Endothelial cell (in vitro differentiated cells): ENCODE measurements around the gene VIPR2. TPM values are rescaled to one million over a fixed set of nuclear protein-coding genes. Genes with fewer than 3 reads are reported as not detected.
"Not testable (repeated sequence)": the region's sequence is repeated elsewhere in the genome, so short reads cannot be mapped to it uniquely, and the experiment has no call there.

Source experiments
- DNase-seq: peaks from one replicate; pipeline ENCODE4 v3.0.0; 2021; ENCODE audit warnings: low spot score
- H3K27ac Mint-ChIP-seq: one replicate; pipeline ENCODE4 v1.8.0; 2021; ENCODE audit warnings: mixed read lengths, inconsistent platforms; ENCODE audit not compliant: unreplicated experiment
- H3K27me3 Mint-ChIP-seq: one replicate; pipeline ENCODE4 v1.8.0; 2021; ENCODE audit warnings: mild to moderate bottlenecking, moderate library complexity, mixed read lengths, inconsistent platforms; ENCODE audit not compliant: unreplicated experiment
- H3K36me3 Mint-ChIP-seq: one replicate; pipeline ENCODE4 v1.8.0; 2021; ENCODE audit warnings: mild to moderate bottlenecking, low read depth, mixed read lengths, inconsistent platforms; ENCODE audit not compliant: unreplicated experiment
- H3K4me1 Mint-ChIP-seq: one replicate; pipeline ENCODE4 v1.8.0; 2021; ENCODE audit warnings: mild to moderate bottlenecking, mixed read lengths, inconsistent platforms; ENCODE audit not compliant: unreplicated experiment
- H3K4me3 Mint-ChIP-seq: one replicate; pipeline ENCODE4 v1.8.0; 2021; ENCODE audit warnings: mild to moderate bottlenecking, mixed read lengths, inconsistent platforms; ENCODE audit not compliant: unreplicated experiment
- H3K9me3 Mint-ChIP-seq: one replicate; pipeline ENCODE4 v1.8.0; 2021; ENCODE audit warnings: mixed read lengths, inconsistent platforms; ENCODE audit not compliant: unreplicated experiment
- CTCF ChIP-seq: fragments of 200-600 bp; sonication (generic); IDR thresholded peaks from one replicate; pipeline ENCODE4 v1.5.0; 2021; ENCODE audit warnings: antibody characterized with exemption; ENCODE audit not compliant: unreplicated experiment
- total RNA-seq: library from RNA; stranded (reverse); fragmentation: NEBNext Ultra II Directional; extraction: Animal tissue kit (Norgen Biotek cat#: 25700); gene quantifications from one replicate; pipeline ENCODE4 v1.2.1, GENCODE V29; 2021; ENCODE audit not compliant: unreplicated experiment

VIPR2 gene
- total RNA-seq, 1 donor from 2014 or later, result 2.4 TPM

- Mint-ChIP-seq H3K27me3 (peaks cover 10% of the 10 kb centered on the region), H3K36me3 (peaks cover 25% of the 10 kb centered on the region), H3K4me3 (no peak overlapping the region), H3K27ac (no peak overlapping the region), H3K9me3 (no peaks in the 10 kb centered on the region), H3K4me1 (peaks cover 2% of the 10 kb centered on the region)
- no peak for DNase-seq
- no peak for TF ChIP-seq CTCF
Measured at GRCh38 chr7:159103382-159104187, 41.1 kb downstream of the VIPR2 start.

GRCh38 chr7:159102681-159103381 lies 41.8 kb downstream of the VIPR2 start:
- H3K4me3 Mint-ChIP-seq, result no peak overlapping the region
- H3K9me3 Mint-ChIP-seq, result no peaks in the 10 kb centered on the region
- no peak for TF ChIP-seq CTCF
- H3K4me1 Mint-ChIP-seq, result peaks cover 2% of the 10 kb centered on the region
- H3K27ac Mint-ChIP-seq, result no peak overlapping the region
- H3K27me3 Mint-ChIP-seq, result peaks cover 10% of the 10 kb centered on the region
- H3K36me3 Mint-ChIP-seq, result peaks cover 25% of the 10 kb centered on the region
- DNase-seq, result no peak

- H3K9me3 Mint-ChIP-seq, H3K27ac Mint-ChIP-seq, H3K27me3 Mint-ChIP-seq, DNase-seq, H3K4me1 Mint-ChIP-seq: not testable (repeated sequence)
- Mint-ChIP-seq H3K36me3 (peaks cover 25% of the 10 kb centered on the region), H3K4me3 (peak overlapping the region; percentile 53)
Measured at GRCh38 chr7:159101661-159102091, 43.0 kb downstream of the VIPR2 start.

- H3K4me1 Mint-ChIP-seq, H3K4me3 Mint-ChIP-seq, H3K27ac Mint-ChIP-seq, H3K9me3 Mint-ChIP-seq, DNase-seq, H3K27me3 Mint-ChIP-seq: not testable (repeated sequence)
- H3K36me3 Mint-ChIP-seq, result peaks cover 23% of the 10 kb centered on the region
Measured at GRCh38 chr7:159101083-159101395, 43.6 kb downstream of the VIPR2 start.

- not testable (repeated sequence) for H3K9me3 Mint-ChIP-seq, H3K4me3 Mint-ChIP-seq, H3K4me1 Mint-ChIP-seq, H3K27me3 Mint-ChIP-seq, DNase-seq, H3K27ac Mint-ChIP-seq
- peaks cover 22% of the 10 kb centered on the region for H3K36me3 Mint-ChIP-seq
Measured at GRCh38 chr7:159100281-159101082, 44.2 kb downstream of the VIPR2 start.

GRCh38 chr7:159099711-159100231 lies 44.9 kb downstream of the VIPR2 start:
- no peak for DNase-seq
- H3K36me3 Mint-ChIP-seq, result peaks cover 22% of the 10 kb centered on the region
- TF ChIP-seq CTCF, result no peak
- no peak overlapping the region for H3K4me3 Mint-ChIP-seq
- peaks cover 11% of the 10 kb centered on the region for H3K27me3 Mint-ChIP-seq
- no peak overlapping the region for H3K27ac Mint-ChIP-seq
- no peaks in the 10 kb centered on the region for H3K4me1 Mint-ChIP-seq
- H3K9me3 Mint-ChIP-seq, result no peaks in the 10 kb centered on the region
